Thoracic aorta (tissue), 2 donors: ENCODE results near the gene KCNQ5. TPM values are rescaled to one million over a fixed set of nuclear protein-coding genes. Genes with fewer than 3 reads are reported as not detected.

Experiments used
- ATAC-seq: fragments of 150-250 bp; one replicate; pipeline ENCODE4 v1.8.0; 2017; ENCODE audit warnings: low read depth; ENCODE audit not compliant: insufficient number of reproducible peaks, low FRiP score
- DNase-seq: peaks from one replicate; pipeline ENCODE4 v3.0.0-alpha.2; 2020; ENCODE audit warnings: low spot score
- H3K27ac ChIP-seq, 2 donors: fragments of 200-600 bp; sonication (generic); 1 replicate in 1 of 2; 2 replicates in 1 of 2; pipeline ENCODE4 v1.5.1; 2016; ENCODE audit warnings: mild to moderate bottlenecking in 2 of 2, moderate library complexity in 2 of 2
- H3K27me3 ChIP-seq: fragments of 200-600 bp; sonication (generic); replicated peaks from 2 replicates; pipeline ENCODE4 v1.6.0; 2016; ENCODE audit warnings: mild to moderate bottlenecking; ENCODE audit not compliant: insufficient read depth
- H3K36me3 ChIP-seq: fragments of 200-600 bp; sonication (generic); one replicate; pipeline ENCODE4 v1.5.1; 2016
- H3K4me1 ChIP-seq, 2 donors: fragments of 200-600 bp; sonication (generic); 1 replicate in 1 of 2; 2 replicates in 1 of 2; pipeline versions ENCODE4 v1.5.1 to v1.6.0; 2016; ENCODE audit warnings: low read depth in 2 of 2, mild to moderate bottlenecking in 1 of 2; ENCODE audit not compliant: control insufficient read depth in 1 of 2
- H3K4me3 ChIP-seq: fragments of 200-600 bp; sonication (generic); 2 replicates; pipeline ENCODE4 v1.5.1; 2016; ENCODE audit warnings: mild to moderate bottlenecking
- H3K9me3 ChIP-seq: fragments of 200-600 bp; sonication (generic); 2 replicates; pipeline ENCODE4 v1.5.1; 2016
- total RNA-seq, 2 donors: library from RNA; depleted of rRNA; stranded (reverse); fragments of >200 nt; gene quantifications; one replicate each; pipeline versions ENCODE4 v1.1.0 to v1.2.3, GENCODE V29; 2016
- TF ChIP-seq, protein P1 (sequence below): fragments of 200-600 bp; sonication (generic); IDR thresholded peaks from one replicate; pipeline ENCODE4 v1.5.1; 2019; ENCODE audit warnings: antibody characterized with exemption

The KCNQ5 gene
- total RNA-seq, 2 donors from 2014 or later: 7.3 to 8.5 TPM

DNA sequence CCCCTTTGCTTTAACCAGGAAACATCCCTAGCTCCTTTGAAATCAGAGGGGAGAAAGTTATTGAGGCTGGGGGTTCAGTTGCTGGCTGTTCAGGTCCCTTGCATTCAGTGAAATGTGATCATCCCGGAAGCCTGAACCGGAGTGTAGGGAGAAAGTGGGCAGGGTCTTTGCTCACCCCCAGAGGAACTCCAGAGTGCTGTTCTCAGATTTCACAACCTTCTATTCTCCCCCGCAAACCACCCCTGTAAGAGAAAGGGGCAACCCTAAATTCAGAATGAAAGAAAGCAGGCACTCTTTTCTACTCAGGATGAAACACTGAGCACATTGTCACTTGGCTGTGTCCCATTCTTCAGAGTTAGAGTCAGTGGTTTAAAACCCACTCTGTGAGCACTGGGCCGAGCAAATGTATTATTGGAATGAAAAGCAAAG lies 463.6 kb downstream of the KCNQ5 start:
- DNase-seq (no peak), ATAC-seq (peak; percentile 18)
- no peak overlapping the region for H3K27ac ChIP-seq
- TF ChIP-seq, protein P1, sequence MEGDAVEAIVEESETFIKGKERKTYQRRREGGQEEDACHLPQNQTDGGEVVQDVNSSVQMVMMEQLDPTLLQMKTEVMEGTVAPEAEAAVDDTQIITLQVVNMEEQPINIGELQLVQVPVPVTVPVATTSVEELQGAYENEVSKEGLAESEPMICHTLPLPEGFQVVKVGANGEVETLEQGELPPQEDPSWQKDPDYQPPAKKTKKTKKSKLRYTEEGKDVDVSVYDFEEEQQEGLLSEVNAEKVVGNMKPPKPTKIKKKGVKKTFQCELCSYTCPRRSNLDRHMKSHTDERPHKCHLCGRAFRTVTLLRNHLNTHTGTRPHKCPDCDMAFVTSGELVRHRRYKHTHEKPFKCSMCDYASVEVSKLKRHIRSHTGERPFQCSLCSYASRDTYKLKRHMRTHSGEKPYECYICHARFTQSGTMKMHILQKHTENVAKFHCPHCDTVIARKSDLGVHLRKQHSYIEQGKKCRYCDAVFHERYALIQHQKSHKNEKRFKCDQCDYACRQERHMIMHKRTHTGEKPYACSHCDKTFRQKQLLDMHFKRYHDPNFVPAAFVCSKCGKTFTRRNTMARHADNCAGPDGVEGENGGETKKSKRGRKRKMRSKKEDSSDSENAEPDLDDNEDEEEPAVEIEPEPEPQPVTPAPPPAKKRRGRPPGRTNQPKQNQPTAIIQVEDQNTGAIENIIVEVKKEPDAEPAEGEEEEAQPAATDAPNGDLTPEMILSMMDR: no peak
- H3K9me3 ChIP-seq: no peaks in the 10 kb centered on the region
- no peaks in the 10 kb centered on the region for H3K27me3 ChIP-seq
- H3K36me3 ChIP-seq: no peaks in the 10 kb centered on the region
- no peaks in the 10 kb centered on the region for H3K4me1 ChIP-seq
- no peak overlapping the region for H3K4me3 ChIP-seq

DNA sequence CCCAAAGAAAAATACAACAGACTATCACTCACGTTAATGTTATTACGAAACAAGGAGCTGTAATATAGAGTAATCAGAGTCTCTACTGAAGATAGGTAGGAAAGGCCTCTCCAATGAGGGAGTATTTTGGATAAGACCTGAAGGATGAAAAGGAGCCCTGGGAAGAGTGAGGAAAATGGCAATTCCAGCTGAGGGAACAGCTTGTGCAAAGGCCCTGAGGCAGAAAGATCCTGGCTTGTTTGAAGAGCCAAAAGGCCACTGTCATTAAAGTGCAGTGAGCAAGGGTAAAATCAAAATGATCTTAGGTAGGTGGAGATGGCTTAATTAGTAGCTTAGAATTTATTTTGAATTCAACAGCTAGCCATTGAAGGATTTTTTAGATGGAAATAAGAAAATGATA lies 464.9 kb downstream of the KCNQ5 start:
- no peaks in the 10 kb centered on the region for H3K27me3 ChIP-seq
- TF ChIP-seq, protein P1: no peak
- DNase-seq (no peak), ATAC-seq (no peak)
- no peak overlapping the region for H3K27ac ChIP-seq
- no peaks in the 10 kb centered on the region for H3K9me3 ChIP-seq
- no peaks in the 10 kb centered on the region for H3K4me1 ChIP-seq
- H3K36me3 ChIP-seq: no peaks in the 10 kb centered on the region
- H3K4me3 ChIP-seq: no peak overlapping the region

DNA sequence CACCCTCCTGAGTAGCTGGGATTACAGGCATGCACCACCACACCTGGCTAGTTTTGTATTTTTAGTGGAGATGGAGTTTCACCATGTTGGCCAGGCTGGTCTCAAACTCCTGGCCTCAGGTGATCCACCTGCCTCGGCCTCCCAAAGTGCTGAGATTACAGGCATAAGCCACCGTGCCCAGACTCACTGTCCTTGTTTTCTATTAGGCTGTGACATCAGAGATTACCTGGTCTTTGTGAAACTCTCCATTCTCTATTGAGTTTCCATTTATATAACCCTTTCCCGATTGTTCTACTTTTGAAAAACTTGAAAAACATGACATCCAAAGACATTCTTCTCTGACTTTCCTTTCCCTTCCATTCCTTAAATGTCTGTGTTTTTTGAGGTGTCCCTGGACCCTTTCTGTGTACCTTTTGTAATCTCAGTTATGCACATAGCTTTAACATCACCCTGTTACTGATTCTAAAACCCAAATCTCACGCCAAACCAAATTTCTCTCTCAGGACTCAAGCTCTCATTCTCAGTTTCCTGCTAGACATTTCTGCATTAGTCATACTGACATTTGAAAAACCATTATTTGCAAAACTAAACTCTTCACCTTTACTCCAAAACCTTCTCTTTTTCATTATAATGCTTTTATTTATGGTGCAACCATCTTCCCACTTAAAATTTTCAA lies 466.4 kb downstream of the KCNQ5 start:
- Histone ChIP-seq H3K4me3 (no peak overlapping the region), H3K36me3 (no peaks in the 10 kb centered on the region), H3K9me3 (no peaks in the 10 kb centered on the region), H3K27ac (no peak overlapping the region), H3K4me1 (no peaks in the 10 kb centered on the region), H3K27me3 (no peaks in the 10 kb centered on the region)
- ATAC-seq: no peak
- TF ChIP-seq, protein P1: no peak
- DNase-seq: no peak

DNA sequence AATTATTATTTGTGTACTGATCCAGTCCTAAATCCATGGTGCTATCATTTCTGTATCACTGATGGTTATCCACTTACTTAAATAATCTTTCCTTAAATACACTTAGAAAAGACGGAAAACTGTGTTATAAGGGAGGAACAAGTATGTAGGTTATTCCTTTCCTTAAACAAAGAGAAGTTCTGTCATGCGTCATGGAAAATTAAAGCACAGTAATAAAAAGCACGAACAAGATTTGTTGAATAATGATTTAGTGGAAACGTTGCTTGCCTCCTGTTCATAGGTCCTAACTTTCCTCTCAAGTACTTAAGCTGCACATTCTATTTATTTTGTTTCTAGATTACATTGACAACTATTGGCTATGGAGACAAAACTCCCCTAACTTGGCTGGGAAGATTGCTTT lies 483.1 kb downstream of the KCNQ5 start:
- H3K4me1 ChIP-seq: peaks cover 0 to 10% of the 10 kb centered on the region in 2 donors
- ATAC-seq (no peak), DNase-seq (no peak)
- TF ChIP-seq, protein P1: no peak
- H3K27me3 ChIP-seq: no peaks in the 10 kb centered on the region
- no peaks in the 10 kb centered on the region for H3K36me3 ChIP-seq
- no peaks in the 10 kb centered on the region for H3K9me3 ChIP-seq
- H3K4me3 ChIP-seq: no peak overlapping the region
- no peak overlapping the region for H3K27ac ChIP-seq

DNA sequence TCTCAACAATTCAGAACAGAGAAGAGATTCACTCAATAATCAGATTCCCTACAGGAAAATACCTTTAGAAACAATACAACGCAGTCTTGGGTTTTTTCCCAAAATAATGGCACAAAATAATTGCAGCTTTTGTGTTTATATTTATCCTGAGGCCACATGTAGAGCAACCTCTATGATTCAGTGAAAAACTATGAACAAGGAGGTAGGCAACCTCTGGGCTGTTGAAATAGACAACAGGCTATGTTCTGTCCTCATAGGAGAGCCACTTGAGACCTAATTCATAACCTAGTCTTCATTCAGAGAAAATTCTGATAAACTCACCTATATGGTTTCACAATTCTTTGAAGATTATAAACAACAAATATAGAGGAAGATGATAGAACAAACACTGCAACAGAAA lies 485.2 kb downstream of the KCNQ5 start:
- Histone ChIP-seq H3K9me3 (no peaks in the 10 kb centered on the region), H3K4me3 (no peak overlapping the region), H3K27me3 (no peaks in the 10 kb centered on the region), H3K36me3 (no peaks in the 10 kb centered on the region), H3K4me1 (peaks cover 0 to 23% of the 10 kb centered on the region in 2 donors), H3K27ac (no peak overlapping the region)
- TF ChIP-seq, protein P1: no peak
- DNase-seq: no peak
- ATAC-seq: no peak
